ENCODE data around the gene DHRS7B.

DHRS7B gene

DNA sequence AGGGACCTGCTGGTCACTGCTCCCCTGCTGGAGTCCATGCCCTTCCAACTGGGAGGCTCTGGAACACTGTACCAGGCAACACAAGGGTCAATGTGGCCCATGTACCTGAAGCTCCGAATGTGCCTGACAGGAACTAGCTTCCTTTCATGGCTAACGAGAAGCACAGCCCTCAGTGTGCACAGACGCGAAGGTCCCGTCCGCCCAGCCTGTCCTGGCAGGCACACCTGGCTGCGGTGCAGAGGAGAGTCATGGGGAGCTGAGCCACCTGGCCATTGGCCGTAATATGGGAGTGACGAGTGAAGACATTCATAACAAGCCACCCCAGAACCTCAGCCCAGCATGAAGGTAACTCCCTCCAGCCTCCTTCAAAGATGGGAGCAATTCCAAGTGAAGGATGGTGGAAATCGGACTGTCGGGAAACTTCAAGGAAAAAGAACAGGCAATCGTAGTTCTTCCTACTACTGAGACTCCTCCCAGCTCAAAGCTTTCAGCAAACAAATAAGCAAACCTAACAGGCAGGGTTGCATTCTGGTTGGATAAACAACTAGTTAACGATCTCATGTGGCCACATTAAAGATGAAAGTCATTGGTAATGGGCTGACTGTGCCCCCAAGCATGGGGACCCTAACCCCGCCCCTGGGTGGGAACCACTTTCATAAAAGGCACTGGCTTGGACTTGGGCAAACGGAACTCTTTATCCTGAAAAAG, 74.0 kb downstream of the DHRS7B start:
- DNase-seq (ENCODE audit: insufficient read length, low spot score) (no peak), FAIRE-seq (no peak)
- TF ChIP-seq, protein P1, sequence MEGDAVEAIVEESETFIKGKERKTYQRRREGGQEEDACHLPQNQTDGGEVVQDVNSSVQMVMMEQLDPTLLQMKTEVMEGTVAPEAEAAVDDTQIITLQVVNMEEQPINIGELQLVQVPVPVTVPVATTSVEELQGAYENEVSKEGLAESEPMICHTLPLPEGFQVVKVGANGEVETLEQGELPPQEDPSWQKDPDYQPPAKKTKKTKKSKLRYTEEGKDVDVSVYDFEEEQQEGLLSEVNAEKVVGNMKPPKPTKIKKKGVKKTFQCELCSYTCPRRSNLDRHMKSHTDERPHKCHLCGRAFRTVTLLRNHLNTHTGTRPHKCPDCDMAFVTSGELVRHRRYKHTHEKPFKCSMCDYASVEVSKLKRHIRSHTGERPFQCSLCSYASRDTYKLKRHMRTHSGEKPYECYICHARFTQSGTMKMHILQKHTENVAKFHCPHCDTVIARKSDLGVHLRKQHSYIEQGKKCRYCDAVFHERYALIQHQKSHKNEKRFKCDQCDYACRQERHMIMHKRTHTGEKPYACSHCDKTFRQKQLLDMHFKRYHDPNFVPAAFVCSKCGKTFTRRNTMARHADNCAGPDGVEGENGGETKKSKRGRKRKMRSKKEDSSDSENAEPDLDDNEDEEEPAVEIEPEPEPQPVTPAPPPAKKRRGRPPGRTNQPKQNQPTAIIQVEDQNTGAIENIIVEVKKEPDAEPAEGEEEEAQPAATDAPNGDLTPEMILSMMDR (IDR thresholded peaks at IDR 0.05; ENCODE audit: insufficient read depth, missing control alignments), result no peak

DNA sequence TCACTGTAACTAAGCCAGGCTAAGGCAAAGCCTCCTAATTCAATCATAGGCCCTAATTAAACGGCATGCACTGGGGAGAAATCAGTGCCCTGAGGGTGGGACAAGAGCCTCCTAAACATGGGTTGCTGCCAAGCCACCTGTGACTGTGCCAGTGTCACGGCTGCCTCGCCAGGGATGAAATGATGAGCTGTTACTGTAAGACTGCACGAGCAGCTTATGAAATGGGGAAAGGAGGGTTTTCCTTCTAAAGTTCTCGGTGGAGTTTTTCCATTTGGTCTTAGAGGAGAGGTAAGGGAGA, 74.5 kb downstream of the DHRS7B start:
- no peak for FAIRE-seq
- TF ChIP-seq, protein P1 (IDR thresholded peaks at IDR 0.05; ENCODE audit: insufficient read depth, missing control alignments), result no peak
- no peak for DNase-seq (ENCODE audit: insufficient read length, low spot score)

DNA sequence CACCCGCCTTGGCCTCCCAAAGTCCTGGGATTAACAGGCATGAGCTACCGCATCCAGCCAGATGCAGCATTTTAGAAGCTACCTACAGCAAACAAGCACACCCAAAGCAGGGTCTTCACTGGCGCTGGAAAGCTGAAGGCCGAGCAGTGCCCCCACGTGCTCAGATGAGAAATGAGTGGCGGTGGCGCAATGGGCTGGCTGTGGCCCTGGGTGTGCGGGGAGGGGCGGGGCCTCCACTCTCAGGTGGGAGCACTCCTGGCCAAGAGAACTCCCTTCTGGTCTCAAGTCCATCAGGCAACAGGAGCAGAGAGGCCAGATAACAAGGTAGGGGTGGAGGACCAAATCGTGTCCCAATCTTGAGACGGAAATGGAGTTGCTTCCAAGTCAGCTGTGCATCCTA, 75.1 kb downstream of the DHRS7B start:
- no peak for DNase-seq (ENCODE audit: insufficient read length, low spot score)
- FAIRE-seq, result no peak
- TF ChIP-seq, protein P1 (IDR thresholded peaks at IDR 0.05; ENCODE audit: insufficient read depth, missing control alignments), result no peak

DNA sequence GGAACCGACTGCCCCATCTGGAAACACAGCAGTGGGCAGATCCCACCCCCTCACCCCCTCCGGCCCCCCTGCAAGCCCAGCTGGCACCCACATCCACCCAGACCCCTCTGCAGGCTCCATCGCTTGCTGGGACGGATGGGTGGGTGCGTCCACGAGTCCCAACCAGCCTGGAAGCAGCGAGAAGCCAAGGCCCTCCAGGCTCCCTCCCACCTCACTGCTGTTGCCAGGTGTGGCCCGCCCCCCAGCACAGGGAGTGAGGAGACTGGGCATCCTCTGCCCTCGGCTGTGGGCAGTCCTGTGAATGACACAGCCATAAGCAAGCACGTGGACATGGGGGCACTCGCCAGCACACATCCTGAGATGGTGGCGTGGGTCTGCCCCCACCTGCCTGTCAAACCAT, 75.7 kb downstream of the DHRS7B start:
- no peak for FAIRE-seq
- no peak for DNase-seq (ENCODE audit: insufficient read length, low spot score)
- TF ChIP-seq, protein P1 (IDR thresholded peaks at IDR 0.05; ENCODE audit: insufficient read depth, missing control alignments), result no peak

DNA sequence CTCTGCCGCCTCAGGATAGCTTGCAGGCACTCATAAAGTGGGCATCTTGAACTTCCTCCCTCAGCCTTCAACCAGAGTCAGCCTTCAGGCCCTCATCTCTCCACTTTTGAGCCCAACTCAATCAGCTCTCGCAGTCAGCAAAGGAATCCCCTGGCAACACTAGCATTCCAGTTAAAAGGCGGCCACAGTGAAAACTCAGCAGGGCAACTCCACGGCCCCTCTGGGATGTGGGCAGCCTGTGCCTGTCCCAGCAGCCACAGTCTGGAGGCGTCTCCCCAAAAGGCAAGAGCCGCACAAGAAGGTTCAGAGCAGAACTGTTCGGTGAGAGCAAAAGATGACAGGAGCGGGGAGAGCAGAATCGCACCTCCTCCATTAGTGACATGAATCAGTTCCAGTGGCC, 78.2 kb downstream of the DHRS7B start:
- no peak for DNase-seq (ENCODE audit: insufficient read length, low spot score)

DNA sequence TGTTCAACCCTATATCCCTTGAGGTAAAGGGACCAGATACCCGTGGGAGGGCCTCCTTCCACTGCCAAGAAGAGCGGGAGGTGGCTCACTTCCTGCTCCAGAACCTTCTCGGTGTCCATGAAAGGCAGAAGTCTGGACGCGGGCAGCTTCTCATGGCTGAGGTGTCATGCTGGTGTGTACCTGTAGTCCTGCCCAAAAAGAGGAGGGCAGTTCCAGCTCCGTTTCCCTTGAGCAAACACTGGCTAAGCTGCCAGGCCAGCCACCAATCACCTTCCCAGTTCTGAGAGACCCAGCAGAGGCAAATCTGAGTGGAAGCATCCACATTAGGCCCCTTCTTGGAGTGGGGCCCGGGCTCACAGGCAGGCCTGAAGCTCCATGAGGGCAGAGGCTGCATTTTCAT, 81.6 kb downstream of the DHRS7B start:
- DNase-seq (ENCODE audit: insufficient read length, low spot score) (no peak), FAIRE-seq (no peak)
- TF ChIP-seq, protein P1 (IDR thresholded peaks at IDR 0.05; ENCODE audit: insufficient read depth, missing control alignments), result no peak

More for the DNA sequence above, 78.2 kb downstream of the DHRS7B start:
- FAIRE-seq, result no peak
- TF ChIP-seq, protein P1 (IDR thresholded peaks at IDR 0.05; ENCODE audit: insufficient read depth, missing control alignments), result no peak

DNA sequence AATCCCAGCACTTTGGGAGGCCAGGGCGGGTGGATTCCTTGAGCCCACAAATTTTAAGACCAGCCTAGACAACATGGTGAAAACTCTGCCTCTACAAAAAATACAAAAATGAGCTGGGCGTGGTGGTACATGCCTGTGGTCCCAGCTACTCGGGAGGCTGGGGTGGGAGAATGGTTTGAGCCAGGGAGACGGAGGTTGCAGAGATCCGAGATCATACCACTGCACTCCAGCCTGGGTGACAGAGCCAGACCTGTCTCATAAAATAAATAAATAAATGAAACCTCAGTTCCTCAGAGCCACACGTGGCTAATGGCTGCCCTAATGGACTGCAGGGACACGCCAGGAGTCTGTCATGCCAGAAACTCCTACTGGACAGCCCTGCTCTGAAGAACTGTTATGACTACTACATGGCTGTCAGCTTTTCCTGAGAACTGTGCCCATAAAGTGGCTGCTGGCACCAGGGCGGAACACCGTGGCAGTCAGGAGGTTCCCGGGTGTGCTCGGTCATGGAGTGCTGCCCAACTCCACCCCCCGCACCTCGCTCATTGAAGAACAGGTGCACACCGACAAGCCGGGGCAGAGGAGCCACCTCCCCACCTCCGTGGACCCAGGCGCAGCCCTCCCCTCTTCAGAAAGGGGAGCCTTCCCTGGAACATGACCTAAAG, 82.9 kb downstream of the DHRS7B start:
- TF ChIP-seq, protein P1 (IDR thresholded peaks at IDR 0.05; ENCODE audit: insufficient read depth, missing control alignments), result no peak
- FAIRE-seq (no peak), DNase-seq (ENCODE audit: insufficient read length, low spot score) (no peak)

All from D721Med (cell line).